ENCODE measurements around the gene ZMYND8.

Gene ZMYND8

DNA sequence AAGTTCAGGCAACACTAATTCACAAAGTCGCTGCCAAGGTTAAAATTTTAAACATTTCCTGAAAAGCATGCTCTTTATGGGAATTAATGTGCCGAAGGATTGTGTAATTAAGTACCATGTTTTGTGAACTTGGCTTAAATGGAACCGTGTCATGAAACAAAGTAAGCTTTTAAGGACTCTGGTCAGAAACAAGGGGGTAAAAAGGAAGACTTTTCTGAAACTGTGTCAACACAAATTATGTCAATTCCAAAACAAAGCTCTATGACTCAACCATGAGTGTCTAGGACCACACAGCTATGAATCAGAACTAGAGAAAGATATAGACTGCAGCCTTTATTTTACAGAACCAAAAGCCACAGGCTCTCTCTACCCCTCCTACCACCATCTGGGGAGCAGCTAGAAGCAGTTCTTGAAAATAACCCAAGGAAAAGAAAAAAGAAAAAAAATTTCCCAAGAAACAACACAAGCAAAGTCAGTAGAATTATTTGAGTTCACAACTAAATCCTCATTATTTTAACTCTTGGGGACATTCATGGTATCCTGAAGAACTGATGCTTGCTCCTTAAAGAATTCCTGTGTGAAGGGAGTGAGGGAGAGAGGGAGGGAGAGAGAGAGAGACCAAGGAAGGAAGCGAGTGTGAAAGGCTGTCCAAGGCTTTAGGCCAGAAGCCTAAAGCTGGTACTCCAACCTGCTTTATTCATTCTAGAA, 81.9 kb downstream of the ZMYND8 start:
- TF ChIP-seq, protein P1, sequence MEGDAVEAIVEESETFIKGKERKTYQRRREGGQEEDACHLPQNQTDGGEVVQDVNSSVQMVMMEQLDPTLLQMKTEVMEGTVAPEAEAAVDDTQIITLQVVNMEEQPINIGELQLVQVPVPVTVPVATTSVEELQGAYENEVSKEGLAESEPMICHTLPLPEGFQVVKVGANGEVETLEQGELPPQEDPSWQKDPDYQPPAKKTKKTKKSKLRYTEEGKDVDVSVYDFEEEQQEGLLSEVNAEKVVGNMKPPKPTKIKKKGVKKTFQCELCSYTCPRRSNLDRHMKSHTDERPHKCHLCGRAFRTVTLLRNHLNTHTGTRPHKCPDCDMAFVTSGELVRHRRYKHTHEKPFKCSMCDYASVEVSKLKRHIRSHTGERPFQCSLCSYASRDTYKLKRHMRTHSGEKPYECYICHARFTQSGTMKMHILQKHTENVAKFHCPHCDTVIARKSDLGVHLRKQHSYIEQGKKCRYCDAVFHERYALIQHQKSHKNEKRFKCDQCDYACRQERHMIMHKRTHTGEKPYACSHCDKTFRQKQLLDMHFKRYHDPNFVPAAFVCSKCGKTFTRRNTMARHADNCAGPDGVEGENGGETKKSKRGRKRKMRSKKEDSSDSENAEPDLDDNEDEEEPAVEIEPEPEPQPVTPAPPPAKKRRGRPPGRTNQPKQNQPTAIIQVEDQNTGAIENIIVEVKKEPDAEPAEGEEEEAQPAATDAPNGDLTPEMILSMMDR (IDR thresholded peaks at IDR 0.05; ENCODE audit: insufficient read depth, missing control alignments) = no peak
- FAIRE-seq (no peak), DNase-seq (ENCODE audit: insufficient read length, low spot score) (no peak)

GRCh38 chr20:47273591-47274235, 82.8 kb downstream of the ZMYND8 start:
- no peak for DNase-seq (ENCODE audit: insufficient read length, low spot score)
- TF ChIP-seq, protein P1 (IDR thresholded peaks at IDR 0.05; ENCODE audit: insufficient read depth, missing control alignments) = no peak
- FAIRE-seq = no peak

GRCh38 chr20:47272893-47273590, 83.5 kb downstream of the ZMYND8 start:
- FAIRE-seq = no peak
- TF ChIP-seq, protein P1 (IDR thresholded peaks at IDR 0.05; ENCODE audit: insufficient read depth, missing control alignments) = peak; percentile 95
- DNase-seq (ENCODE audit: insufficient read length, low spot score) = peak; percentile 36

- DNase-seq (ENCODE audit: insufficient read length, low spot score) (no peak), FAIRE-seq (no peak)
- TF ChIP-seq, protein P1 (IDR thresholded peaks at IDR 0.05; ENCODE audit: insufficient read depth, missing control alignments) = no peak
These were observed 85.4 kb downstream of the ZMYND8 start for GRCh38 chr20:47271046-47271615.

- FAIRE-seq (no peak), DNase-seq (ENCODE audit: insufficient read length, low spot score) (no peak)
- TF ChIP-seq, protein P1 (IDR thresholded peaks at IDR 0.05; ENCODE audit: insufficient read depth, missing control alignments) = no peak
These were observed 87.0 kb downstream of the ZMYND8 start for GRCh38 chr20:47269309-47270165.

GRCh38 chr20:47267621-47268020, 88.9 kb downstream of the ZMYND8 start:
- DNase-seq (ENCODE audit: insufficient read length, low spot score) = no peak
- FAIRE-seq = no peak
- TF ChIP-seq, protein P1 (IDR thresholded peaks at IDR 0.05; ENCODE audit: insufficient read depth, missing control alignments) = no peak
